Activated CD8-positive, alpha-beta memory T cell treated with anti-CD3 and anti-CD28 coated beads, Interleukin-2, amount 50 U/mL, for 24 hours (primary cell): Measurements from ENCODE around the gene SPNS3.

Experiments
- DNase-seq: peaks from one replicate; pipeline ENCODE4 v3.0.0-alpha.2; 2020; ENCODE audit errors: extremely low read depth

The SPNS3 gene, protein sequence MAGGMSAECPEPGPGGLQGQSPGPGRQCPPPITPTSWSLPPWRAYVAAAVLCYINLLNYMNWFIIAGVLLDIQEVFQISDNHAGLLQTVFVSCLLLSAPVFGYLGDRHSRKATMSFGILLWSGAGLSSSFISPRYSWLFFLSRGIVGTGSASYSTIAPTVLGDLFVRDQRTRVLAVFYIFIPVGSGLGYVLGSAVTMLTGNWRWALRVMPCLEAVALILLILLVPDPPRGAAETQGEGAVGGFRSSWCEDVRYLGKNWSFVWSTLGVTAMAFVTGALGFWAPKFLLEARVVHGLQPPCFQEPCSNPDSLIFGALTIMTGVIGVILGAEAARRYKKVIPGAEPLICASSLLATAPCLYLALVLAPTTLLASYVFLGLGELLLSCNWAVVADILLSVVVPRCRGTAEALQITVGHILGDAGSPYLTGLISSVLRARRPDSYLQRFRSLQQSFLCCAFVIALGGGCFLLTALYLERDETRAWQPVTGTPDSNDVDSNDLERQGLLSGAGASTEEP

DNA sequence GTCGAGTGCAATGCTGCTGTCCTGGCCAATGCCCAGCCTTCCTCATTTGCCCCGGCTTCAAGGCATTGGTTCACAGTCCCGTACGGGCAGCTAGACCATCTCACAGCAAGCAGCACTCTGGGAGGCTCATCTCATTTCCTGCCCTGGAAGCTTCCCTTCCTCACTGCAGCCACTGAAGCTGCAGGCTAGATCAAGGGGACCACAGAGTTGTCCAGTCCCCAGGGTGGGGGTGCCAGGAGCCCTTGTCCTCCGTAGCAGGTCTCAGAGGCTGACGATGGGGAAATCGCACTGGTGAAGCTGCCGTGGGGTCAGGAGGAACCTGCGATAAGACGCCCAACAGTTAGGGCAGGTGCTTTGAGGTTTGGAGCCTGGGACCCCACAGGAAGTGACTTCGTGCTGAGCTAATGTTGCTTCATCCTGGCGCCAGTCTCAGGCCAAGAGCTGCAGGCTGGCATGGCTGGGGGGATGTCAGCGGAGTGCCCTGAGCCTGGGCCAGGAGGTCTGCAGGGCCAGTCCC is at the start of gene SPNS3:
Gene SPNS3 (plus strand): TSS at position 426 of the 517 bp plus-strand sequence. CDS start 28 bp downstream, at position 454.
- no peak for DNase-seq

DNA sequence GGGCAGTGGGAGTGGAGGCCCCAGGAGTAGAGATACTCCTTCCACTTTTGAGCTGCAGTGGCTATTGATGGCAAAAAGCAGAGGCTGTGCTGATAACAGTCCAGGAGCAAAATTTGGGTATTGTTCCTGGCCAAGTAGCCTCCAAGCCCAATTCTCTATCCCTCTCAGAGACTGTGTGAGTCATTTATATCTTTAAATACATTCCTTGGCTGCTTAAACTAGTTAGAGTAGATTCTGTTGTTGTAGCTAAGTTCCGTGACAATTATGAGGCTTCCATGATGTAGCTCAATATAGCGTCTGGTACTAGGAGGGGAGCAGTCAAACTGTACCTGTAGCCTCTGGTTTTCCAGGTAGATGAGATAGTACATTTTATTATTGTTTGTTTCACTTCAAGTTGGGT is 47.3 kb upstream of the SPNS3 start:
- no peak for DNase-seq

GRCh38 chr17:4387137-4387536 is 46.6 kb upstream of the SPNS3 start:
- no peak for DNase-seq

GRCh38 chr17:4389079-4389478 is 44.7 kb upstream of the SPNS3 start:
- no peak for DNase-seq

GRCh38 chr17:4393806-4394205 is 39.9 kb upstream of the SPNS3 start:
- no peak for DNase-seq

DNA sequence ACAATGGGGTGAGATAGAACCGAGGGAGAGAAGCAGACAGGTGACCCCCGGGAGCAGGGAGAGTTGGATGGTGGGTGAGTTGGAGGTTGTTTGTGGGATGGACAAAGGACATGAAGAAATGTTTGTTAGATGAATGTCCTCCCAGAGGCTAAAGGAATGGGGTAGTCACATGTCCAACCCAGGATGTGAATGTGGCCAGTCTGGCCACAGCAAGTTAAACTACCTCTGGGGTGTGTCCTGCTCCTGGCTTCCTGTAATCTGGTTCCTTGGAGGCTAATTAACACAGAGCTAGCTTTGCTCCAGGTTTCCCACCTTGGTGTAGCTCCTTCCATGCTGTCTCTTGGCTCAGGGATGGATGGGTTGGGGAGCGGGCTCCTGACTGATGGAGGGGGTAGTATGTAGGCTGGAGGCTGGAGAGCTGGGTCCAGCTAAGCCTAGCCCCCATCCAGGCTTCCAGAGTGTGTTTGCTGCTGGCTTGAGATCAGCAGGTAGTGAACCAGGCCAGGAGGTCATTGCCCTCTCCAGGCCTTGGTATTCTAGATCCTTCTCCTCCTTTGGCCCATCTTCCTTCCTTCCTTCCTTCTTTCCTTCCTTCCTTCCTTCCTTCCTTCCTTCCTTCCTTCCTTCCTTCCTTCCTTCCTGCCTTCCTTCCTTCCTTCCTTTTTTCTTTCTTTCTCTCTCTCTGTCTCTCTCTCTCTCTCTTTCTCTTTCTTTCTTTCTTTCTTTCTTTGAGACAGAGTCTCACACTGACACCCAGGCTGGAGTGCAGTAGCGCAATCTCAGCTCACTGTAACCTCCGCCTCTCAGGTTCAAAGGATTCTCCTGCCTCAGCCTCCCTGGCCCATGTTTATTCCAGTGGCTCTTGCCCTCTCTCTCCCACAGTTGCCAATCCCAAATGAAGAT is 39.3 kb upstream of the SPNS3 start:
- no peak for DNase-seq

DNA sequence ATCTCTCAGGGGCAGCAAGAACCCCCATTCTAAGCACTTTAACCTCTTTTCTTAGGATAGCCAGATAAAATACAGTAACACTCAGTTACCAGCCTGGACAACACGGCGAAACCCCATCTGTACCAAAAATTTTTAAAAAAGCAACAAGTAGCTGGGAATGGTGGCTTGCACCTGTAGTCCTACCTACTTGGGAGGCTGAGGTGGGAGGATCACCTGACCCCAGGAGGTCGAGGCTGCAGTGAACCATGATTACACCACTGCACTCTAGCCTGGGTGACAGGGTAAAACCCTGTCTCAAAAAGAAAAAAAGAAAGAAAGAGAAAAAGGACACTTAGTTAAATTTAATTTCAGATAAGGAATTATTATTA is 38.6 kb upstream of the SPNS3 start:
- DNase-seq: no peak

DNA sequence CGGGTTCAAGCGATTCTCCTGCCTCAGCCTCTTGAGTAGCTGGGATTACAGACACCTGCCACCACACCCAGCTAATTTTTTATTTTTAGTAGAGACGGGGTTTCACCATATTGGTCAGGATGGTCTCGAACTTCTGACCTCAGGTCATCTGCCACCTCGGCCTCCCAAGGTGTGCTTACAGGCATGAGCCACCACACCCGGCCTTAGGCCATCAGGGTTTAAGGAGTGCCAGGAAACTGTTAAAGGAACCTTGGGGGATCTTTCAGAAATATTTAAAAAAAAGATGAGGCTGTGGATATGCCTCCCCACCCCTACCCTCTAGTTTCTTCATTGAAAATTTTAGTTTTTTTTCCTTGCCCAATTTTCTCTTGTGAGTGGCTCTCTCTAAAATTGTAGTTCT is 35.9 kb upstream of the SPNS3 start:
- no peak for DNase-seq

DNA sequence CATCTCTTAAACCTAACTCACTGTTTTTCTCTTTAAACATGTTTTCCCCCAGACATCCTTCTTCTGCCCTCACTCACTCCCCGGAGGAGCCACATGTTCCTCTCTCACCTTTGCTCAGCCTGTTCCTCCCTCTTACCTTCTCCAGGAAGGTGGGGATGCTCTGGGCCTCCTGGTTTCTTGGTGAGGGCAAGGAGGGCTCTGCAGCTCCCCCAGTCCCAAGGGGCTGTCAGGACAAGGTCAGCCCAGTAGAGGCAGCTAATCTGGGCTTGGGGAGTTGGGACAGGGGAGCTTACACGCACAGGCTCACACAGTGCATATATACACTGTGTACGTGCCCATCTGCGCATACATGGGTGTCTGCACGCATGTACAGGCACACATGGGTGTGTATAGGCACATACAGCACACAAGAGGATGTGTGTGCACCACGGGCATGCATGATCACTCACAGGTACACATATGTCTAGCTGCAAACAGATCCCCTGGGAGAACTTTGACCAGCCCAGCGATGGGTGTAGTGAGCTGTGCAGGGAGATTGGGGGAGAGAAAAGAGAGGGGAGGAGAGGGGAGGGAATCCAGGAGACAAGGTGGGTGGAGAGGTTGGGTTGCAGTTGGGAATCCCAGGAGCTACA is 28.6 kb upstream of the SPNS3 start:
- no peak for DNase-seq

DNA sequence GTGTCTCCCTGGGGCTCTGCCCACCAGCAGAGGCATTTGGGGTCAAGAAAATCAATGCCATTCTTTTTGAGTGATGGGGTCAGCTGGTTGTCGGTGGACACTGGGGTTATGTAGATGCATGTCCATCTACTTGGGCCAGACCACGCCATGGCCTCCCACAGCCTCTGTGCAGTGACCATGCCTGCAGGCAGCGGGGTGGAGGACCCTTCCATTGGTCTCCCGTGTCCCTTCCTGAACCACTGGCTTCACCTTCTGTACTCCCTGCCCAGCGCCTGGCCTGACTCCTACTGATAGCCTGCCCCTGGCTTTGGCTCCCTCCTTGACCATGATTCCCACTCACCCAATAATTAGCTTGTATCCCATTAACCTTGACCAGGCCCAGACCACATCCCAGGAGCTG is 28.0 kb upstream of the SPNS3 start:
- DNase-seq: no peak

DNA sequence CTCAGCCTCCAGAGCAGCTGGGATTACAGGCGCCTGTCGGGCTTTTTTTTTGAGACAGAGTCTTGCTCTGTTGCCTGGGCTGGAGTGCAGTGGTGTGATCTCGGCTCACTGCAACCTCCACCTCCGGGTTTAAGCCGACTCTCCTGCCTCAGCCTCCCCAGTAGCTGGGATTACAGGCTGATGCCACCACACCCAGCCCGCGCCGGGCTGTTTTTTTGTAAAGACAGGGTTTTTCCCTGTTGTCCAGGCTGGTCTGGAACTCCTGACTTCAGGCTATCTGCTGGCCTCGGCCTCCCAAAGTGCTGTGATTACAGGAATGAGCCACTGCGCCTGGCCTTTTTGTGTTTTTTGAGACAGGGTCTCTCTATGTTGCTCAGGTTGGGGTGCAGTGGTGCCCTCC is 27.4 kb upstream of the SPNS3 start:
- DNase-seq: no peak

DNA sequence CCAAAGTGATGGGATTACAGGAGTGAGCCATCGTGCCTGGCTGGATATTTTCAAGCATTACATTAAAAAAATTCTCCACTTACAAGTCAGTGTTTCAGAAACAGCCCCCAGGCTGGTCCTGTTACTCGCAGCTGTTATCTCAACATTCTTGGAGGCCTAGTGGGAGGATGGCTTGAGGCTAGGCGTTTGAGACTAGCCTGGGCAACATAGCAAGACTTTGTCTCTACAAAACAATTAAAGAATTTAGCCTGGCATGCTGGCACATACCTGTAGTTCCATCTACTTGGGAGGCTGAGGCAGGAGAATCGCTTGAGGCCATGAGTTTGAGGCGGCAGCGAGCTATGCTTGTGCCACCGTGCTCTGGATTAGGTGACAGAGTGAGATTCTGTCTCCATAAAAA is 26.5 kb upstream of the SPNS3 start:
- no peak for DNase-seq

- DNase-seq: no peak
Measured at GRCh38 chr17:4407851-4408250, 25.9 kb upstream of the SPNS3 start.

GRCh38 chr17:4409659-4410058 is 24.1 kb upstream of the SPNS3 start:
- no peak for DNase-seq

DNA sequence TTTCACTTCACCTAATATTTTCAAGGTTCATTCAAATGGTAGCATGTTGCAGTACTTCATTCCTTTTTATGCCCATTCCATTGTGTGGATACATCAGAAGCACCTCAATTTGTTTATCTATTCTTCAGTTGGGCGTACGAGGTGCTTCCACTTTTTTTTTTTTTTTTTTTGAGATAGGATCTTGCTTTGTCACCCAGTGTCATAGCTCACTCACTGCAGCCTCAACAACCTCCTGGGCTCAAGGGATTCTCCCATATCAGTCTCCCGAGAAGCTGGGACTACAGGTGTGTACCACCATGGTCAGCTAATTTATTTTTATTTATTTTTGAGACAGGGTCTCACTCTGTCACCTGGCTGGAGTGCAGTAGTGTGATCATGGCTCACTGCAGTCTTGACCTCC is 22.5 kb upstream of the SPNS3 start:
- DNase-seq: no peak

GRCh38 chr17:4412933-4413831 is 20.6 kb upstream of the SPNS3 start:
- DNase-seq: peak; percentile 81

- DNase-seq: no peak
Measured at GRCh38 chr17:4417129-4417667, 16.5 kb upstream of the SPNS3 start.

DNA sequence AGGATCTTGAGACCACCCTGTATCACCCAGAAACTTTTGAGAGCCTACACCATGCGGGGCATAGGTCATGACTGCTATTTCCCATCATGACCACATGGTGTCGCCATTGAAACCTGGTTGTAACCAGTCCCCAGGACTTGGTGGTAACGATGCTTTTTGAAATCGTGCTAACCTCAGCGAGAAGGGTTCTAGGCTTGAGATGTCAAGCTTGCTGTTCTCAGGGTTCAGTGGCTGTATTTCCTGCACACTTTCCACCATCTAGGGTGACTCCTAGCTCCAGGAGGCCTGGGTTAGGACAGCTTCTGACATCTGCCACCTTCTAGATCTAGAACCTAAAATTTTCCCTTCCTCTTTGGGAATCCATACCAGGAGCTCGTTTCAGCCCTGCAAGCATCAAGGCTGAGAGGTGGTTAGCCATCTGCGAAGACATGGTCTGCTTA is 13.0 kb upstream of the SPNS3 start:
- DNase-seq: no peak

DNA sequence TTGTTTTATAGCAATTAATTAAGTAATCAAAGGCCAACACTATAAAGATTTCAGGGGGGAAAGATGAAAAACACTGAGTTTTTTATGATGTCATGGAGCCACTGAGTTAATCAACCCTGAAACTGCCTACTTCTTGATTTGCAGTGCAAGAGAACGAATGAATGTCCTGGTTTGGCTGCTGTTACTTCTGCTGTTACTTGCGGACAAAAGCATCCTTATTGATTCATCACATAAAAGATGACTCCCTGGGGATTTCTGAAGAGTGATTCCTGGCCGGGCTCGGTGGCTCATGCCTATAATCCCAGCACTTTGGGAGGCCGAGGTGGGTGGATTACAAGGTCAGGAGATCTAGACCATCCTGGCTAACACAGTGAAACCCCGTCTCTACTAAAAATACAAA is 10.9 kb upstream of the SPNS3 start:
- DNase-seq: no peak

- DNase-seq: no peak
Measured at GRCh38 chr17:4425398-4425797, 8.3 kb upstream of the SPNS3 start.
